Thyroid gland (tissue), 4 donors: ENCODE data around the gene CALD1.

Experiments used
- POLR2A ChIP-seq, 2 donors: fragments of 450-650 bp; IDR thresholded peaks; one replicate each; pipeline ENCODE4 v1.6.1; 2017; ENCODE audit warnings: antibody characterized with exemption in 2 of 2, mild to moderate bottlenecking in 2 of 2, moderate library complexity in 1 of 2
- TF ChIP-seq, protein P1 (sequence below), 6 experiments: fragments of 200-600 bp in 3 of 6; fragments of 450-650 bp in 3 of 6; sonication (generic) in 3 of 6; IDR thresholded peaks; one replicate each; pipeline ENCODE4 v1.5.1; 2016 to 2019; ENCODE audit warnings: antibody characterized with exemption in 6 of 6, mild to moderate bottlenecking in 2 of 6, inconsistent platforms in 1 of 6, moderate library complexity in 1 of 6

DNA sequence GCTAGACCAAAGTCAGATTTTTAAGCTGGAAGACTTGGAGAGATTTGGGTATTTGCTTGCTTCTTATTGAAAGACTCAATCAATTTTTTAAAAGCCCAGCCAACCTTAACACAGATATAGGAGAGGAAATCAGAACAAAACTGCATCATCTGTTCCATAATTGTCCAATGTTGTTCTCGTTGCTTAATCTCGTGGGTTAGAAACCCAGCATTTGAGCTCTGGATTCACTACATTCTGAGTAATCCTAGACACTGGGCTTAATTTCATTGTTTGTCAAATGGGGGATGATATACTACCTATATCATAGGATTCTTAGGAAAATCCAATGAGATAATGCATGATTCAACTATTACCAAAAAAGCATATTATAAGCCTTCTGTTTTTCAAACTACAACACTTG is 48.9 kb downstream of the CALD1 start:
- TF ChIP-seq, protein P1, sequence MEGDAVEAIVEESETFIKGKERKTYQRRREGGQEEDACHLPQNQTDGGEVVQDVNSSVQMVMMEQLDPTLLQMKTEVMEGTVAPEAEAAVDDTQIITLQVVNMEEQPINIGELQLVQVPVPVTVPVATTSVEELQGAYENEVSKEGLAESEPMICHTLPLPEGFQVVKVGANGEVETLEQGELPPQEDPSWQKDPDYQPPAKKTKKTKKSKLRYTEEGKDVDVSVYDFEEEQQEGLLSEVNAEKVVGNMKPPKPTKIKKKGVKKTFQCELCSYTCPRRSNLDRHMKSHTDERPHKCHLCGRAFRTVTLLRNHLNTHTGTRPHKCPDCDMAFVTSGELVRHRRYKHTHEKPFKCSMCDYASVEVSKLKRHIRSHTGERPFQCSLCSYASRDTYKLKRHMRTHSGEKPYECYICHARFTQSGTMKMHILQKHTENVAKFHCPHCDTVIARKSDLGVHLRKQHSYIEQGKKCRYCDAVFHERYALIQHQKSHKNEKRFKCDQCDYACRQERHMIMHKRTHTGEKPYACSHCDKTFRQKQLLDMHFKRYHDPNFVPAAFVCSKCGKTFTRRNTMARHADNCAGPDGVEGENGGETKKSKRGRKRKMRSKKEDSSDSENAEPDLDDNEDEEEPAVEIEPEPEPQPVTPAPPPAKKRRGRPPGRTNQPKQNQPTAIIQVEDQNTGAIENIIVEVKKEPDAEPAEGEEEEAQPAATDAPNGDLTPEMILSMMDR (IDR thresholded peaks at IDR 0.05): no peak
- no peak for TF ChIP-seq POLR2A (IDR thresholded peaks at IDR 0.05)
